Astrocyte (in vitro differentiated cells and primary cell): ENCODE data around the gene ABCC1. TPM values are rescaled to one million over a fixed set of nuclear protein-coding genes. Genes with fewer than 3 reads are reported as not detected.

Experiments used
- DNase-seq: peaks from one replicate; pipeline ENCODE4 v3.0.0-alpha.2; 2010; ENCODE audit warnings: low read depth
- FAIRE-seq: peaks from 2 replicates; lab custom pipeline; 2011; peaks lifted over from hg19 to GRCh38; lab: Jason Lieb, UNC
- H2AFZ ChIP-seq: 2 replicates; pipeline ENCODE4 v1.6.0; 2012; ENCODE audit warnings: low read depth, low read length, inconsistent platforms
- H3K27ac ChIP-seq: 2 replicates; pipeline ENCODE4 v1.5.1; 2011; ENCODE audit warnings: low read depth, low read length, inconsistent platforms
- H3K27me3 ChIP-seq: 2 replicates; pipeline ENCODE4 v1.6.0; 2011; ENCODE audit warnings: low read length, inconsistent platforms; ENCODE audit not compliant: insufficient read depth
- H3K36me3 ChIP-seq: 2 replicates; pipeline ENCODE4 v1.5.1; 2011; ENCODE audit warnings: low read length, inconsistent platforms; ENCODE audit not compliant: insufficient read depth
- H3K4me1 ChIP-seq: 2 replicates; pipeline ENCODE4 v1.5.1; 2011; ENCODE audit warnings: low read length, inconsistent platforms; ENCODE audit not compliant: insufficient read depth
- H3K4me2 ChIP-seq: 2 replicates; pipeline ENCODE4 v1.6.0; 2012; ENCODE audit warnings: low read length, inconsistent platforms
- H3K4me3 ChIP-seq: 2 replicates; pipeline ENCODE4 v1.5.1; 2011; ENCODE audit warnings: low read depth, mild to moderate bottlenecking, low read length, inconsistent platforms; ENCODE audit not compliant: insufficient read depth
- H3K79me2 ChIP-seq: 2 replicates; pipeline ENCODE4 v1.6.0; 2012; ENCODE audit warnings: mild to moderate bottlenecking, low read length, inconsistent platforms; ENCODE audit not compliant: insufficient read depth
- H3K9ac ChIP-seq: 2 replicates; pipeline ENCODE4 v1.6.0; 2012; ENCODE audit warnings: mild to moderate bottlenecking, low read length, inconsistent platforms
- H3K9me3 ChIP-seq: 2 replicates; pipeline ENCODE4 v1.5.1; 2012; ENCODE audit warnings: low read depth, mild to moderate bottlenecking, low read length, inconsistent platforms; ENCODE audit not compliant: insufficient read depth
- H4K20me1 ChIP-seq: 2 replicates; pipeline ENCODE4 v1.6.0; 2012; ENCODE audit warnings: low read length, inconsistent platforms; ENCODE audit not compliant: insufficient read depth
- H3K27ac Mint-ChIP-seq: one replicate; pipeline ENCODE4 v1.8.0; 2021; ENCODE audit warnings: mild to moderate bottlenecking, mixed read lengths; ENCODE audit not compliant: unreplicated experiment
- H3K27me3 Mint-ChIP-seq: one replicate; pipeline ENCODE4 v1.8.0; 2021; ENCODE audit warnings: low read depth, mixed read lengths; ENCODE audit not compliant: unreplicated experiment
- H3K36me3 Mint-ChIP-seq: one replicate; pipeline ENCODE4 v1.8.0; 2021; ENCODE audit warnings: low read depth, mixed read lengths; ENCODE audit not compliant: unreplicated experiment
- H3K4me1 Mint-ChIP-seq: one replicate; pipeline ENCODE4 v1.8.0; 2021; ENCODE audit warnings: low read depth, mixed read lengths; ENCODE audit not compliant: unreplicated experiment
- H3K4me3 Mint-ChIP-seq: one replicate; pipeline ENCODE4 v1.8.0; 2021; ENCODE audit warnings: mild to moderate bottlenecking, moderate library complexity, mixed read lengths; ENCODE audit not compliant: unreplicated experiment
- H3K9me3 Mint-ChIP-seq: one replicate; pipeline ENCODE4 v1.8.0; 2021; ENCODE audit warnings: mild to moderate bottlenecking, mixed read lengths; ENCODE audit not compliant: unreplicated experiment
- CTCF ChIP-seq: IDR thresholded peaks from 2 replicates; pipeline ENCODE4 v1.5.1; 2011; ENCODE audit warnings: low read depth, mild to moderate bottlenecking, inconsistent platforms, low read length, moderate library complexity; ENCODE audit not compliant: insufficient read depth
- EZH2 ChIP-seq: IDR thresholded peaks from 2 replicates; pipeline ENCODE4 v1.6.1; 2012; ENCODE audit warnings: mild to moderate bottlenecking, low read length, inconsistent platforms; ENCODE audit not compliant: insufficient read depth
- total RNA-seq: library from RNA; stranded (reverse); gene quantifications from 2 replicates; pipeline ENCODE4 v1.2.1, GENCODE V29; 2021

ABCC1 gene
- total RNA-seq, 1 donor from 2014 or later: 42.1 TPM

GRCh38 chr16:15961060-15961511 is 11.7 kb downstream of the ABCC1 start:
- Histone ChIP-seq H3K27me3 (no peaks in the 10 kb centered on the region), H3K4me2 (no peak overlapping the region), H3K9me3 (peaks cover 2% of the 10 kb centered on the region), H3K4me3 (no peak overlapping the region), H3K36me3 (no peaks in the 10 kb centered on the region), H3K79me2 (peaks cover 96% of the 10 kb centered on the region), H3K4me1 (peaks cover 15% of the 10 kb centered on the region), H4K20me1 (peaks cover 75% of the 10 kb centered on the region), H3K9ac (no peak overlapping the region), H3K27ac (no peak overlapping the region), H2AFZ (no peak overlapping the region)
- FAIRE-seq: no peak
- peak; percentile 81 for DNase-seq
- Mint-ChIP-seq H3K27me3 (no peaks in the 10 kb centered on the region), H3K9me3 (peaks cover 6% of the 10 kb centered on the region), H3K27ac (no peak overlapping the region), H3K36me3 (peaks cover 9% of the 10 kb centered on the region), H3K4me1 (peaks cover 9% of the 10 kb centered on the region), H3K4me3 (no peak overlapping the region)
- TF ChIP-seq CTCF (no peak), EZH2 (no peak)

- peaks cover 16% of the 10 kb centered on the region for H3K4me1 ChIP-seq
- Mint-ChIP-seq H3K4me1 (peaks cover 11% of the 10 kb centered on the region), H3K36me3 (peaks cover 9% of the 10 kb centered on the region), H3K27ac (no peak overlapping the region), H3K27me3 (no peaks in the 10 kb centered on the region), H3K9me3 (peaks cover 6% of the 10 kb centered on the region), H3K4me3 (no peak overlapping the region)
- H3K9me3 ChIP-seq: peaks cover 2% of the 10 kb centered on the region
- no peak for FAIRE-seq
- H3K27ac ChIP-seq: no peak overlapping the region
- no peak overlapping the region for H3K9ac ChIP-seq
- peaks cover 70% of the 10 kb centered on the region for H4K20me1 ChIP-seq
- no peak overlapping the region for H3K4me2 ChIP-seq
- TF ChIP-seq EZH2 (no peak), CTCF (no peak)
- no peaks in the 10 kb centered on the region for H3K36me3 ChIP-seq
- no peak overlapping the region for H3K4me3 ChIP-seq
- peaks cover 91% of the 10 kb centered on the region for H3K79me2 ChIP-seq
- no peak overlapping the region for H2AFZ ChIP-seq
- DNase-seq: no peak
- no peaks in the 10 kb centered on the region for H3K27me3 ChIP-seq
These were observed 12.2 kb downstream of the ABCC1 start for GRCh38 chr16:15961571-15962090.

GRCh38 chr16:15963307-15963910 is 14.0 kb downstream of the ABCC1 start:
- FAIRE-seq: no peak
- H4K20me1 ChIP-seq: peaks cover 58% of the 10 kb centered on the region
- H3K27ac Mint-ChIP-seq: no peak overlapping the region

More at GRCh38 chr16:15963307-15963910, 14.0 kb downstream of the ABCC1 start:
- no peak overlapping the region for H3K4me3 Mint-ChIP-seq
- H3K27me3 Mint-ChIP-seq: no peaks in the 10 kb centered on the region
- no peak overlapping the region for H3K4me2 ChIP-seq
- no peak for DNase-seq
- no peak overlapping the region for H3K9ac ChIP-seq
- H3K4me1 Mint-ChIP-seq: peaks cover 17% of the 10 kb centered on the region
- peaks cover 23% of the 10 kb centered on the region for H3K4me1 ChIP-seq
- H3K36me3 ChIP-seq: no peaks in the 10 kb centered on the region
- peaks cover 2% of the 10 kb centered on the region for H3K9me3 ChIP-seq
- H3K4me3 ChIP-seq: no peak overlapping the region
- no peaks in the 10 kb centered on the region for H3K27me3 ChIP-seq
- H3K36me3 Mint-ChIP-seq: peaks cover 9% of the 10 kb centered on the region
- H3K9me3 Mint-ChIP-seq: peaks cover 6% of the 10 kb centered on the region
- TF ChIP-seq CTCF (no peak), EZH2 (no peak)
- peaks cover 89% of the 10 kb centered on the region for H3K79me2 ChIP-seq
- H2AFZ ChIP-seq: no peak overlapping the region
- no peak overlapping the region for H3K27ac ChIP-seq
